Right lung (tissue), 10 donors: ENCODE measurements around the gene RPL22L1. TPM values are rescaled to one million over a fixed set of nuclear protein-coding genes. Genes with fewer than 3 reads are reported as not detected.
A peak's percentile ranks its signal among the peaks of the same experiment; 100 is the strongest.
"Not testable (repeated sequence)": the region's sequence is repeated elsewhere in the genome, so short reads cannot be mapped to it uniquely, and the experiment has no call there.

ENCODE experiments used
- DNase-seq, 2 donors: peaks; one replicate each; pipeline ENCODE4 v3.0.0-alpha.2; 2013
- long read RNA-seq, 8 donors: transcript quantifications; one replicate each; lab custom pipeline, GENCODE V29; 2026
- polyA plus RNA-seq, 5 donors: library from polyadenylated mRNA; unstranded; fragments of 120-200 nt; gene quantifications; one replicate each; pipeline versions ENCODE4 v1.2.1 to v1.2.3, GENCODE V29; 2013; ENCODE audit warnings: inconsistent platforms in 1 of 5, low replicate concordance in 1 of 5; ENCODE audit not compliant: insufficient read length in 5 of 5, insufficient read depth in 1 of 5

Gene RPL22L1
- polyA plus RNA-seq = 10 to 100 TPM; 65.4 to 76.3 (median 68.5) TPM
- long read RNA-seq, donor 1, transcript RPL22L1-202 (4 exons, 506 nt) = minor isoform, 7 of 113 reads
- long read RNA-seq, donor 1, transcript RPL22L1-205 (2 exons, 900 nt) = minor isoform, 5 of 113 reads
- long read RNA-seq, donor 1, transcript RPL22L1-201 (4 exons, 2,190 nt) = major isoform, 47 of 113 reads
- long read RNA-seq, donor 1, transcript RPL22L1-204 (4 exons, 581 nt) = minor isoform, 24 of 113 reads
- long read RNA-seq, donor 1, partial matches to known transcripts = 28 of 113 reads
- long read RNA-seq, donor 1, other reads (novel, unspliced or antisense) = 0 of 113 reads
- long read RNA-seq, donor 2, transcript RPL22L1-201 (4 exons, 2,190 nt) = major isoform, 22 of 46 reads
- long read RNA-seq, donor 2, transcript RPL22L1-204 (4 exons, 581 nt) = minor isoform, 11 of 46 reads
- long read RNA-seq, donor 2, transcript RPL22L1-202 (4 exons, 506 nt) = minor isoform, 5 of 46 reads
- long read RNA-seq, donor 2, partial matches to known transcripts = 5 of 46 reads
- long read RNA-seq, donor 2, other reads (novel, unspliced or antisense) = 0 of 46 reads
- long read RNA-seq, donor 3, transcript RPL22L1-201 (4 exons, 2,190 nt) = major isoform, 38 of 64 reads
- long read RNA-seq, donor 3, transcript RPL22L1-202 (4 exons, 506 nt) = minor isoform, 9 of 64 reads
- long read RNA-seq, donor 3, transcript RPL22L1-204 (4 exons, 581 nt) = minor isoform, 12 of 64 reads
- long read RNA-seq, donor 3, partial matches to known transcripts = 0 of 64 reads
- long read RNA-seq, donor 3, other reads (novel, unspliced or antisense) = 0 of 64 reads
- long read RNA-seq, donor 4, transcript RPL22L1-202 (4 exons, 506 nt) = minor isoform, 5 of 47 reads
- long read RNA-seq, donor 4, transcript RPL22L1-204 (4 exons, 581 nt) = minor isoform, 11 of 47 reads
- long read RNA-seq, donor 4, transcript RPL22L1-201 (4 exons, 2,190 nt) = major isoform, 19 of 47 reads
- long read RNA-seq, donor 4, partial matches to known transcripts = 6 of 47 reads
- long read RNA-seq, donor 4, other reads (novel, unspliced or antisense) = 0 of 47 reads
- long read RNA-seq, donor 5, transcript RPL22L1-206 (4 exons, 587 nt) = minor isoform, 8 of 89 reads
- long read RNA-seq, donor 5, transcript RPL22L1-201 (4 exons, 2,190 nt) = major isoform, 48 of 89 reads
- long read RNA-seq, donor 5, transcript RPL22L1-202 (4 exons, 506 nt) = minor isoform, 9 of 89 reads
- long read RNA-seq, donor 5, transcript RPL22L1-204 (4 exons, 581 nt) = minor isoform, 15 of 89 reads
- long read RNA-seq, donor 5, partial matches to known transcripts = 7 of 89 reads
- long read RNA-seq, donor 5, other reads (novel, unspliced or antisense) = 0 of 89 reads
- long read RNA-seq, donor 6, transcript RPL22L1-202 (4 exons, 506 nt) = minor isoform, 6 of 104 reads
- long read RNA-seq, donor 6, transcript RPL22L1-201 (4 exons, 2,190 nt) = major isoform, 51 of 104 reads
- long read RNA-seq, donor 6, transcript RPL22L1-204 (4 exons, 581 nt) = minor isoform, 28 of 104 reads
- long read RNA-seq, donor 6, partial matches to known transcripts = 12 of 104 reads
- long read RNA-seq, donor 6, other reads (novel, unspliced or antisense) = 0 of 104 reads
- long read RNA-seq, donor 7, transcript RPL22L1-201 (4 exons, 2,190 nt) = major isoform, 13 of 25 reads
- long read RNA-seq, donor 7, partial matches to known transcripts = 8 of 25 reads
- long read RNA-seq, donor 7, other reads (novel, unspliced or antisense) = 0 of 25 reads
- long read RNA-seq, donor 8, transcript RPL22L1-202 (4 exons, 506 nt) = minor isoform, 6 of 47 reads
- long read RNA-seq, donor 8, transcript RPL22L1-201 (4 exons, 2,190 nt) = major isoform, 20 of 47 reads
- long read RNA-seq, donor 8, transcript RPL22L1-204 (4 exons, 581 nt) = minor isoform, 9 of 47 reads
- long read RNA-seq, donor 8, partial matches to known transcripts = 9 of 47 reads
- long read RNA-seq, donor 8, other reads (novel, unspliced or antisense) = 0 of 47 reads

- peak; percentile 96 to 97 for DNase-seq
These were observed at the start of gene RPL22L1 for GRCh38 chr3:170869645-170870593. Gene RPL22L1 (minus strand): TSS chr3:170870195. CDS start chr3:170870167, 28 bp downstream.

GRCh38 chr3:170918715-170919114 lies 48.7 kb upstream of the RPL22L1 start:
- no peak for DNase-seq

- DNase-seq = no peak
These were observed 44.7 kb upstream of the RPL22L1 start for GRCh38 chr3:170914690-170915089.

GRCh38 chr3:170914212-170914611 lies 44.2 kb upstream of the RPL22L1 start:
- no peak for DNase-seq

GRCh38 chr3:170911051-170911450 lies 41.1 kb upstream of the RPL22L1 start:
- no peak for DNase-seq

GRCh38 chr3:170910542-170910941 lies 40.5 kb upstream of the RPL22L1 start:
- no peak for DNase-seq

GRCh38 chr3:170909129-170909903 lies 39.3 kb upstream of the RPL22L1 start:
- DNase-seq = no peak

- peak; percentile 83 to 84 for DNase-seq
These were observed 38.5 kb upstream of the RPL22L1 start, which contains the start of gene EIF5A2 for GRCh38 chr3:170908235-170909116. Gene EIF5A2 (minus strand): TSS chr3:170908637. CDS start chr3:170907806, 831 bp downstream.

GRCh38 chr3:170907637-170908234 lies 37.7 kb upstream of the RPL22L1 start:
- DNase-seq = no peak

GRCh38 chr3:170905862-170906261 lies 35.9 kb upstream of the RPL22L1 start:
- no peak for DNase-seq

- no peak for DNase-seq
These were observed 33.1 kb upstream of the RPL22L1 start for GRCh38 chr3:170903123-170903522.

GRCh38 chr3:170899455-170899854 lies 29.5 kb upstream of the RPL22L1 start:
- DNase-seq = no peak

GRCh38 chr3:170897978-170898377 lies 28.0 kb upstream of the RPL22L1 start:
- DNase-seq = no peak

- DNase-seq = not testable (repeated sequence)
These were observed 27.2 kb upstream of the RPL22L1 start for GRCh38 chr3:170897199-170897598.

GRCh38 chr3:170896781-170897180 lies 26.8 kb upstream of the RPL22L1 start:
- no peak for DNase-seq

- not testable (repeated sequence) for DNase-seq
These were observed 26.3 kb upstream of the RPL22L1 start for GRCh38 chr3:170896333-170896732.
